ENCODE measurements around the gene TXNL4A.

GRCh38 chr18:79933765-79934164, 54.6 kb downstream of the TXNL4A start:
- TF ChIP-seq CTCF (IDR thresholded peaks at IDR 0.05; ENCODE audit: low read depth, low read length, poor library complexity, severe bottlenecking) (no peak), EZH2phosphoT487 (IDR thresholded peaks at IDR 0.05; ENCODE audit: borderline replicate concordance, low read length) (no peak)
